DMS53 treated with DMSO at 0.1 percent for 48 hours (cell line): ENCODE data around the gene RPL31.

Source experiments
- DNase-seq: peaks from one replicate; lab custom pipeline; 2025; ENCODE audit not compliant: unreplicated experiment; lab: John Stamatoyannopoulos, UW

The RPL31 gene

GRCh38 chr2:100992262-100992661 lies 9.8 kb upstream of the RPL31 start:
- no peak for DNase-seq

DNA sequence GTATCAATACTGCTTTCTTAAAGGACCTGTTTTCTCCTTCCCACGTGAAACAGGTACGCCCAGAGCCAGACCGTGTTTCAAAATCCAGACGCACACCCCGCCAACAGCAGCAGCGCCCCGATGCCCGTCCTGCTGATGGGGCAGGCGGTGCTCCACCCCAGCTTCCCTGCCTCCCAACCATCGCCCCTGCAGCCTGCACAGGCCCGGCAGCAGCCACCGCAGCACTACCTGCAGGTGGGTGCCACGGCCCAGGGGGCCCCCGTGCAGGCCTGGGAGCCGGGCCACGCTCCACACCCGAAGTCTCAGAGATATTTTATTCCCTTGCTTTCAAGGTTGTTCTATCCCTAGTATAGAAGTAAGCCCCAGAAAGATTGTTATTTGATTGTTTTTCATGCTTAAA lies 8.8 kb upstream of the RPL31 start:
- no peak for DNase-seq

DNA sequence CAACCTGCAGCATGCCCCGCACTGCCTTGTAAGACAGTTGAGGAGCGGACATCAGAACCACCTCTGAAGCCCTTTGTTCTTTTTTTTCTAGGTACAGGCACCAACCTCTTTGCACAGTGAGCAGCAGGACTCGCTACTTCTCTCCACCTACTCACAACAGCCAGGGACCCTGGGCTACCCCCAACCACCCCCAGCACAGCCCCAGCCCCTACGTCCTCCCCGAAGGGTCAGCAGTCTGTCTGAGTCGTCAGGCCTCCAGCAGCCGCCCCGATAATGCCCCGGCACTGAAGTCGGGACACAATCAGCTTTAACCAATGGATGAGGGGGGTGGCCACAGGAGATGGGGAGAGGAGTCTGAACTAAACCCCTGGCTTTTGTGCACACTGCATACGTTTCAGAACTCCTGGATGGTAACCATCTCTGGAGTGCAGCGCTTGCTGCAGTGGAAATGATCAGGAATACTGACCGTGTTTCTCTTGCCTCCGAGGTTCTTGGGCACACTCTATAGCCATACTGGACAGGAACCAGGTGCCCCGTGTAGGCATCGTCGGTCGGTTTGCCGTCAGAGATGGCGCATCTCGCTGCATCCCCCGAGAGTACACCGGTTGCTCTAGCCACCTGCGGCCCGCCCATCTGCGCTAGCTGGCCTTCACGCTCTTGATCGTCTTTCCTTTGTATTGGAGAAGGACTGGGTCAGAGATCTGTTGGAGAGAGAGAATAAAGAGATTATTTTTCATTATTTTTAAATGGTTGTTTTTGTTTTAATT lies 6.6 kb upstream of the RPL31 start:
- no peak for DNase-seq

GRCh38 chr2:100997509-100998234 lies 4.4 kb upstream of the RPL31 start:
- no peak for DNase-seq

- DNase-seq = no peak
These were observed 3.9 kb upstream of the RPL31 start for GRCh38 chr2:100998235-100998573.

DNA sequence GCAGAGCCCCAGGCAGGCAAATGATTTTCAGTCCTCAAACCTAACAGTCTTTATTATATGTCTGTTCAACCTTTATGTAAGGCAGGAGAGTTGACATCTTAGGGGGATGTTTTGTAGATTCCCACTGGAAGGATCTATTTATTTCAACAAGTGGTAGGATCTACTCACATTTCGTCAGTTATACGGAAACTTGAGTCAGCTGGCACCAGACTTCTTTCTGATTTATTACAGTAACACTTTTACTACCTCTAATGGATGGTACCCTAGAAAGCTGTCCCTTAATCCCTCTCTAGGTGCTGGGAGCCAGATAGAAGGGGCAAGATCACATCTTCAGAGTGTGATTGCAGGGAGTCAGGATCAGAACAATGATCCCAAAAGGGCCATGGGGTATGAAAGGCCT lies 2.1 kb upstream of the RPL31 start:
- no peak for DNase-seq

GRCh38 chr2:101002562-101003277 lies 631 bp downstream of the RPL31 start:
- no peak for DNase-seq

- DNase-seq = no peak
These were observed 1.2 kb downstream of the RPL31 start for GRCh38 chr2:101003278-101003775.

DNA sequence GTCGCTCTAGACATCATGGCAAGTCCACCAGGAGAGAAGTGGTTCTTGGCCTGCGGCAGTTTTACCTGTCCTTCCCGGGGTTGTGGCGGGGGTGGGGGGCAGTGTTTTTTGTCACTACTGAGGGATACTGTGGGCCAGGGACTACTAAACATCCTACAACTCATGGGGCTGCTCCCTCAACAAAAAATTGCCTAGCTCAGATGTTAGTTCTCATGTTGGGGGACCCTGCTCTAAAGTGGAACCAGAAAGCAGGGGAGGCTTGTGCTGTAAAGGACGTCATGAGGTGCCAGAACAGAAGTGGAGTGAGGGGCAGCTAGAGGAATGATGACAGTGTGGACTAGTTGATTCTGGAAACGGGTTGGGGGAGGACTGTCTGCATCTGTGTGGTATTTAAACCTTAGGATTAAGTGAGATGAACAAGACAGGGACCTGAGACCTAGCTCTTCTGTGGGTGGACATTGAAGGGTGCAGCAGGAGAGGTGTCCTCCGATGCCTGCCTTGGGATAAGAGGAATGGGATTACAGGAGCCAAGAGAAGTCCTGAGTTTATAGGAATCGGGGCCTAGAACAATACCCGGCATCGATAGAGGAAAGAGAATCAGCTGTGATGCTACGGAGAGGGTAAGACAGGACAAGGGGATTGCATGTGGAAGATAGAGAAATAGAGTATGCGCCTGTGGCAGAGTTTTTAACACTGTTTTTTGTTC lies 2.7 kb downstream of the RPL31 start:
- DNase-seq = no peak

DNA sequence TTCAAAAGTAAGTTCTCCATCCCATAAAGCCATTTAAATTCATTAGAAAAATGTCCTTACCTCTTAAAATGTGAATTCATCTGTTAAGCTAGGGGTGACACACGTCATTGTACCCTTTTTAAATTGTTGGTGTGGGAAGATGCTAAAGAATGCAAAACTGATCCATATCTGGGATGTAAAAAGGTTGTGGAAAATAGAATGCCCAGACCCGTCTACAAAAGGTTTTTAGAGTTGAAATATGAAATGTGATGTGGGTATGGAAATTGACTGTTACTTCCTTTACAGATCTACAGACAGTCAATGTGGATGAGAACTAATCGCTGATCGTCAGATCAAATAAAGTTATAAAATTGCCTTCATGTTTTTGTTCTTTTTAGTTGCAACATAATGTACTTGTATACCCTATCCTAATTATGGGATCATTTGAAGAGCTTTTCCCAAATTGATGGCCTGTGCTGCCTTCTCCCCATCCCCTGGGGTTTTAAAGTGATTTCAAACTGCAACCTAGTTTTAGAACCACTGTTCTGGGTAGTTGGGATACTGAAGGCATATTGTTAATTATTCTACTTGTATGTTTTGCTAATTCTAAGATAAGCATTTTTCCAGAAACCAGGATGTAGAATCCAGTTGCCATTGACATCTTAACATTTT lies 4.1 kb downstream of the RPL31 start:
- DNase-seq = no peak

DNA sequence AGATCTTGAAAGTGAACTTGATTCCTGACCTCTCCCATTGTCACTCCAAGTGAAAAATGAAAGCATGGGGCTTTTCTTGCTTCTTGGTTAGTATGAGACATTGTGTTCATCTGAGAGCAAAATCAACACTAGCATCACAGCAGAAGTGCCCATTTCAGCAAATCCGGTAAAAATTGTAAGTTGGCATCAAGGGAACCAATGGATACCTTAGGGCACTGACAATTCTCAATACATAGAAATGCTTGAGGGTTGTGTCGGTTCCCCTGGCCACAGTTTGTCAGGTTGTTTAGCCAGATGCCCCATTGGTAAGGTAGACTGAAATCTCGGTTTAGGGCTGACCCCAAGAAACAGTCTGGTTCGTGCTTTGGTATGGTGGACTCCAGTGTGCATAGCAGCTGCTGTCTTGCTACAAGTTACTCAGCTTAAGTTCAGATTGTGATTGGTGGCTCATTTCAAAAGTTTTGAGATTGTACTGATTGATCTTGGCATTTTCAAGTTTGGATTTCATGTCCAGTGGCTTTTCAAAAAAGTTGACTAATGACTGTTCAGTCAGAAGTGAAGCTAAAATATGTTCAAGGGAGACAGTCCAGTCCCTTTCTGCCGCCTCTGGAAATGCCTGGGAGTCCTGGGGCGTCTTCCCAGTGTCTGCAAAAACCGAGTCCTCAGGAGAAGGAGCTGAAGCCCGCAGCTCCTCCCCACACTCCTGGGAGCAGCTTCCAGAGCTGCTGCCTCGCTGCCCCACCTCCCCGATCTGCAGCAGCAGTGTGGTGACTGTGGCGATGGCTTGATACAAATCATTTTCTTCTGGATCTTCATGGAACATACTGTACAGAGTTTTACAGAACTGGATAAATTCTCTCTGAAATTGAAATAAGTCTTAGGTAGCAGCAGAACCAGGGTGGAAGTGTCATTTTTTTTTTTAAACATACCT lies 5.6 kb downstream of the RPL31 start:
- DNase-seq = no peak

DNA sequence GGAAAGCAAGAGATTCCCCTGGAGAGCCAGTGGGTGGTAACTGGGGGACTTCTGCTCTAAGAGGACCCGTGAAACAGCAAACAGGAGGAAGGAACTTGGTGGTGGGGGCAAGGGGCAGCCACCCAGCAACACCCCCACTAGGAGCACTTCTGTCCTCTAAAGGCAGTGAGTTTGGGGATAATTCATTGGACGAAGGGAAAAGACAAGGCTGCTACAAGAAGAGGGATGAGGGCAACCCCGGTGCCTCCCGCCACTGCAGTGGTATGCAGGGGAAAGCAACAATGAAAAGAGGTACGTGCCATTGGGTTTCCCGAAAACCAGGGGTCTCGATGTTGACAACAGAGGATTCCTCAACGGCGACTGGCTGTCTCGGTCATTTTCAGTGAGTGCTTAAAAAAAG lies 9.1 kb downstream of the RPL31 start:
- no peak for DNase-seq

DNA sequence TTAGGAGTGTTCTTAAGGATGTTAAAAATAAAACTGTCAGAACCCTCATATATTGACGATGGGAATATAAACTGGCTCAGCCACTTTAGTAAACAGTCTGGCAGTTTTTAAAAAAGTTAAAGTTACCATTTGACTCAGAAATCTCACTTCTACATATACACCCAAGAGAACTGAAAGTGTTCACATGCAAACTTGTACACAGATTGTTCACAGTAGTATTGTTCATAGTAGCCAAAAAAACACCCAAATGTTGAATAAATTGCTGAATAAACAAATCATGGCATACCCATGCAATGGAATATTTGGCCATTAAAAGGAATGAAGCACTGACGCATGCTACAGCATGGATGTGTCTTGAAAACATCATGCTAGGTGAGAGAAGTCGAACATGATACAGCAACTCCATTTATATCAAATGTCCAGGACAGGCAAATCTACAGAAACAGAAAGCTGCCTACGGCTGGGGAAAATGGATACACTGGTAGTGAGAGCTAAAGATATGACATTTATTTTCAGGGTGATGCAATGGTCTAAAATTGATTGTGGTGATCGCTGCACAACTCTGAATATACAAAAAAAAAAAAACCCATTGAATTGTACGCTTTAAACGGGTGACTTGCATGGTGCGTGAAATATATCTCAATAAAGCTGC lies 10.1 kb downstream of the RPL31 start:
- DNase-seq = no peak

DNA sequence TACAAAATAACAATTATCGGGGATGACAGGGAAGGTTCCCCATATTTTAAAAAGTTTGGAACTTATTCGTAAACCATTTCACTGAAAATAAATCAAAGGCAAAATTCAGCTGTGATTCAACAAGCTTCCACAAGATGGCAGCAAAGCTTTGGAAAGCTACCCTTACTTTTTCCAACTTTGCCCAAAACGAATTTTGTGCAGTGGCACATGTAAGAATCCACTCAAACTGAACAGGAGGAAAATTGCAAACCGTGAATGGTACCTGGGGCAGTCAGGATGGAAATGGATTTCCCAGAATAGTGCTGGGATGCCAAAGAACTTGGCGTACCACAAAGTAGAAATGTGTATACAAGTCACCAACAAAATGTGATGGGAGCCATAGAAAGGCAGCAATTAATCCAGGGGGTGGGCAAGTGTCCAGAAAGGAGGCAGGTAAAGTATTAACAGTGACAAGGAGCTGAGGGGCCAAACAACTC lies 10.7 kb downstream of the RPL31 start:
- peak; percentile 30 for DNase-seq

DNA sequence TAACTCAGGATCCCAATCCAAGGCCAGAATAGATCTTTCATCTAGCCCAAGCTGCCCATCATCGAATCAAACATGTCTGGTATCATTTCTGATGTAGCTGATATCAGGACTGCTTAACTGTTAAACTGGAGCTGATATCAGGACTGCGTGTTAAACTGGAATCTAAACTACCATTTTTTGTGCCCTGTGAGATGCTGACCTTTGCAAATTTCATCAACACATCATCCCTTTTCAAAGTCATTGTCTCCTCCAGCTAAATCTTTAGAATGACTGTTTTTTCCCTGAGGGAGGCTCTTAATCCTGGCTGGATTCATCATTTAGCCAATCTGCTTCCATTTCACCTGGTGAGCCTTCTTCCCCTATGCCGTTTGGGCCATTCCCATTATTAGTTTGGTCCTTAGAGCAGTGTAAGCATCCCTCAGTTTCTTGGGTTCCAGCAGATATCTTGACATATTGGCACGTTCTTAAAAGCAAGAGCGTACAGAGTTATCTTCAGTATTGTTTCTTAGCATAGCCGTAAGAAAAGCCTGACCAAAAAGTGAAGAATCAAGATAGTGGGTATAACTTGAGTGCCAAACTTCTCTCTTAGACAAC lies 12.3 kb downstream of the RPL31 start:
- no peak for DNase-seq

- DNase-seq = no peak
These were observed 15.3 kb downstream of the RPL31 start for GRCh38 chr2:101017371-101017770.

- DNase-seq = no peak
These were observed 16.8 kb downstream of the RPL31 start for GRCh38 chr2:101018934-101019333.

- no peak for DNase-seq
These were observed 20.1 kb downstream of the RPL31 start for GRCh38 chr2:101022221-101022620.
